ENCODE data around the gene CA5A. TPM values are rescaled to one million over a fixed set of nuclear protein-coding genes. Genes with fewer than 3 reads are reported as not detected.

CA5A gene
- total and polyA plus RNA-seq, 9 of the 15 experiments (the other 6 are each of a cell fraction or from before 2014, with no cell fraction given) = not detected

- POLR2A ChIA-PET = no interaction called here
Observed at GRCh38 chr16:87878704-87879103, 57.6 kb downstream of the CA5A start.

More at GRCh38 chr16:87878704-87879103, 57.6 kb downstream of the CA5A start:
- DNase-seq (ENCODE audit: extremely low read depth in 1 of 4, low spot score in 3 of 4) (no peak), FAIRE-seq (no peak), ATAC-seq (no peak)
- Histone ChIP-seq H3K27ac (ENCODE audit: extremely low read depth, low read depth, low read length) (no peak overlapping the region), H3K9me1 (ENCODE audit: control insufficient read depth, insufficient read depth, low read length) (no peaks in the 10 kb centered on the region), H2AFZ (ENCODE audit: low read depth, low read length) (no peak overlapping the region), H3K4me2 (ENCODE audit: insufficient read depth, low read length) (no peak overlapping the region), H3K9me3 (replicated peaks; ENCODE audit: control insufficient read depth, insufficient read depth, low read depth, low read length) (peaks cover 4% of the 10 kb centered on the region), H3K9ac (ENCODE audit: insufficient read depth in 1 of 2, low read depth in 2 of 2, low read length in 2 of 2) (no peak overlapping the region), H3K79me2 (ENCODE audit: control insufficient read depth, insufficient read depth, low read length) (no peaks in the 10 kb centered on the region), H3K4me1 (replicated peaks in 1 of 2; ENCODE audit: control insufficient read depth in 2 of 2, insufficient read depth in 2 of 2, low read length in 2 of 2) (peaks cover 10 to 13% of the 10 kb centered on the region in 2 experiments; a peak in 4 of 5 replicates), H3K4me3 (no peak overlapping the region), H3K36me3 (ENCODE audit: control insufficient read depth, insufficient read depth, low read length) (no peaks in the 10 kb centered on the region), H3K27me3 (ENCODE audit: control insufficient read depth in 2 of 2, insufficient read depth in 2 of 2, low read length in 2 of 2) (peaks cover 10 to 39% of the 10 kb centered on the region in 2 experiments; a peak in 4 of 5 replicates), H4K20me1 (replicated peaks; ENCODE audit: control insufficient read depth, insufficient read depth, low read length) (no peaks in the 10 kb centered on the region)
- intact Hi-C loops (cut with micrococcal nuclease) = no loop called here
- in situ Hi-C loops (cut with MboI) = no loop called here
- no peak for TF ChIP-seq MEF2D (tag; conservative IDR thresholded peaks at IDR 0.05; ENCODE audit: low read depth)
- TF ChIP-seq HMG20B (CRISPR knock-in tag; IDR thresholded peaks at IDR 0.05) = no peak
- TF ChIP-seq FIP1L1 (IDR thresholded peaks at IDR 0.05; ENCODE audit: low read depth, low read length, poor library complexity, severe bottlenecking) = no peak
- TF ChIP-seq ZC3H4 (CRISPR knock-in tag; IDR thresholded peaks at IDR 0.05; ENCODE audit: borderline replicate concordance) = no peak
- TF ChIP-seq, protein P1, sequence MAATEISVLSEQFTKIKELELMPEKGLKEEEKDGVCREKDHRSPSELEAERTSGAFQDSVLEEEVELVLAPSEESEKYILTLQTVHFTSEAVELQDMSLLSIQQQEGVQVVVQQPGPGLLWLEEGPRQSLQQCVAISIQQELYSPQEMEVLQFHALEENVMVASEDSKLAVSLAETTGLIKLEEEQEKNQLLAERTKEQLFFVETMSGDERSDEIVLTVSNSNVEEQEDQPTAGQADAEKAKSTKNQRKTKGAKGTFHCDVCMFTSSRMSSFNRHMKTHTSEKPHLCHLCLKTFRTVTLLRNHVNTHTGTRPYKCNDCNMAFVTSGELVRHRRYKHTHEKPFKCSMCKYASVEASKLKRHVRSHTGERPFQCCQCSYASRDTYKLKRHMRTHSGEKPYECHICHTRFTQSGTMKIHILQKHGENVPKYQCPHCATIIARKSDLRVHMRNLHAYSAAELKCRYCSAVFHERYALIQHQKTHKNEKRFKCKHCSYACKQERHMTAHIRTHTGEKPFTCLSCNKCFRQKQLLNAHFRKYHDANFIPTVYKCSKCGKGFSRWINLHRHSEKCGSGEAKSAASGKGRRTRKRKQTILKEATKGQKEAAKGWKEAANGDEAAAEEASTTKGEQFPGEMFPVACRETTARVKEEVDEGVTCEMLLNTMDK (IDR thresholded peaks at IDR 0.05; ENCODE audit: borderline replicate concordance, insufficient read depth, low read depth, low read length, poor library complexity, severe bottlenecking) = no peak
- TF ChIP-seq MAX (CRISPR knock-in tag; IDR thresholded peaks at IDR 0.05) = no peak
- 26% methylated on average over 5 of the region's 5 CpGs for WGBS (ENCODE audit: insufficient coverage, low coverage, missing lambda C conversion rate)
- CTCF ChIA-PET (ENCODE audit: low intra/inter-chr PET ratio) = no interaction called here
- BruUV-seq (replicated peaks) = no TSS peak

Data from K562 (cell line).